GM21367 (cell line): ENCODE data around the gene MAP3K12.
"Not testable (repeated sequence)": the region's sequence is repeated elsewhere in the genome, so short reads cannot be mapped to it uniquely, and the experiment has no call there.

Source experiments
- ATAC-seq: cut with Tn5 transposase; IDR thresholded peaks from one replicate; pipeline ENCODE4 v1.9.1; 2021; ENCODE audit not compliant: unreplicated experiment

The MAP3K12 gene

GRCh38 chr12:53499266-53500141 is at the start of gene MAP3K12:
MAP3K12 (minus strand) TSS chr12:53499458; CDS start chr12:53487391, 12,067 bp downstream.
- no peak for ATAC-seq

GRCh38 chr12:53548354-53548753 is 49.1 kb upstream of the MAP3K12 start:
- ATAC-seq: not testable (repeated sequence)

GRCh38 chr12:53543539-53543938 is 44.3 kb upstream of the MAP3K12 start:
- ATAC-seq: peak; percentile 79

- ATAC-seq: no peak
Measured at GRCh38 chr12:53539526-53539925, 40.3 kb upstream of the MAP3K12 start.

- no peak for ATAC-seq
Measured at GRCh38 chr12:53538209-53538689, 39.0 kb upstream of the MAP3K12 start.

GRCh38 chr12:53536962-53537361 is 37.7 kb upstream of the MAP3K12 start:
- ATAC-seq: no peak

- no peak for ATAC-seq
Measured at GRCh38 chr12:53533471-53533870, 34.2 kb upstream of the MAP3K12 start.

GRCh38 chr12:53532524-53533445 is 33.5 kb upstream of the MAP3K12 start:
- ATAC-seq: no peak

- no peak for ATAC-seq
Measured at GRCh38 chr12:53532021-53532420, 32.8 kb upstream of the MAP3K12 start.

GRCh38 chr12:53530920-53531319 is 31.7 kb upstream of the MAP3K12 start:
- no peak for ATAC-seq

GRCh38 chr12:53530061-53530460 is 30.8 kb upstream of the MAP3K12 start:
- no peak for ATAC-seq

- no peak for ATAC-seq
Measured at GRCh38 chr12:53524476-53524875, 25.2 kb upstream of the MAP3K12 start.

- no peak for ATAC-seq
Measured at GRCh38 chr12:53523131-53523530, 23.9 kb upstream of the MAP3K12 start.

- no peak for ATAC-seq
Measured at GRCh38 chr12:53518381-53518780, 19.1 kb upstream of the MAP3K12 start.

GRCh38 chr12:53516758-53517455 is 17.6 kb upstream of the MAP3K12 start:
- ATAC-seq: no peak

GRCh38 chr12:53515291-53515680 is 16.0 kb upstream of the MAP3K12 start:
- ATAC-seq: no peak

GRCh38 chr12:53514628-53515290 is 15.5 kb upstream of the MAP3K12 start:
- ATAC-seq: no peak

- no peak for ATAC-seq
Measured at GRCh38 chr12:53513712-53514410, 14.6 kb upstream of the MAP3K12 start.

GRCh38 chr12:53510181-53510812 is 11.0 kb upstream of the MAP3K12 start:
- no peak for ATAC-seq
